GM21515 (cell line): ENCODE results near the gene NFE2L3.

ENCODE experiments used
- ATAC-seq: cut with Tn5 transposase; IDR thresholded peaks from one replicate; pipeline ENCODE4 v1.9.1; 2021; ENCODE audit not compliant: unreplicated experiment

NFE2L3 gene

DNA sequence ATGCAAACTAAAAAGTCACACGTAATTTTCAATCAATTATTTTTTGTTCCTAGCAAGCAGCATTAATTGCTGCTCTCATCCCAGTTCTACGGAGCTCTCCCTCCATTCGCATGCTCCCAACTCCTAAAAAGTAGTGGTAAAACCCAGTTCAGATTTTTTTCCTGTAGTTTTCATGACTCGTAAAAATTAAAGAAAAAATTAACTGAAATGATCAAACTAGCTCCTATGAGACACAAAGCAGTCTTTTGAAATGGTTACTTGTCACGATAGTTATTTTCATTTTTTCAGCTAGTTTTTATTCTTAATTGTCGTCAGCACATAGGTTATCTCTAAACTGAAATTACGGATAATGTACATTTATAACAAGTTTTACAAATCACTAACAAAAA lies 46.8 kb downstream of the NFE2L3 start:
- no peak for ATAC-seq

DNA sequence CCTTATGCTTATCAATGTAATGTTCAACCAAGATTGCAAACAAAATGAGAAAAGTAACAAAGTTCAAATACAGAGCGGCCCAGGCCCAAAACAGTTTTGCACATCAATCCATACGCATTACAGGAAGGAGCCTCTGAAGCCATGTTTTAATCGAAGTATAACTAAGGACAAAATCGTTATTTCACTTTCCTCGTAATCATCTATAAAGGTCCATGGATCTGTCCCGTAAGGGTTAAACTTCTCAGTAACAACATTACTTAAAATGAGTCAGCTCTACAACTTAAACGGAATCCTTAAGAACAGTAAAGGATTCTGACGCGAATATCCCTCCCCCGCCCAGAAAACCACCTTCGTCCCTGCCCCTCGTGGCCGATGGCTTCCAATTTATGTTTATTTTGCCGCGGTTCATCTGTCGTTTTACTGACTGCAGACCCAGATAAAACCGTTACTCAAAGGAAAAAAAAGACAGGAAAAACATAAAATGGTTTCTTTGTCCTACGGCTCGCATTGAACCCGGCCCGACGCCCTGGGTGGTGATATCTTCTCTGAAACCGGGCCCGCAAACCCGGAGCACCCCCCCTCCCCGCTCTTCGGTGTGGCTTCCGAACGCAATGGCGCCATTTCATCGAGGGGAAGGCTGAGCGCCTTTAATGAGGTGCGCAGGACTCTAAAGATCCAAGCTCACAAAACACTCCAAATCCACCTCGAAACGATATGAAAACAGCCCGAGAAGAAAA lies 47.5 kb downstream of the NFE2L3 start:
- no peak for ATAC-seq

DNA sequence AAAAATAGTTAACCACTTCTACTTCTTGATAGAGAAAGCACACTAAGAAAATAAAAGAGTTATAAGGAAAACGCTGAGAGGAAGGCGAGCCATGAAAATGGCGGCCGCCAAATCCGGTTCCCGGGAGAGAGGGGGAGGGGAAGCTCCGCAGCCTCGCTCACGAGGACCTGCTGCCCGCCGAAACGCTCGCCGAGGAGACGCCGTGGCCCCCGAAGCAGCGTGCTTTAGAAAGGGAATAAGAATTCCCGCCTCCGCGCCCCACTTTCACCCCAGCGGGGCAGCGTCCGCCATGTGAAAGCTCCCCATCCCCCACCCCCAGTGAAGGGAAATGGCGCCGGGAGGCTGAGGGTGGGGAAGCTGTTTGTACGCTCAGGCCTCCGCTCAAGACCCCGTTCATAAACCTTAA lies 48.0 kb downstream of the NFE2L3 start:
- ATAC-seq: peak; percentile 14

DNA sequence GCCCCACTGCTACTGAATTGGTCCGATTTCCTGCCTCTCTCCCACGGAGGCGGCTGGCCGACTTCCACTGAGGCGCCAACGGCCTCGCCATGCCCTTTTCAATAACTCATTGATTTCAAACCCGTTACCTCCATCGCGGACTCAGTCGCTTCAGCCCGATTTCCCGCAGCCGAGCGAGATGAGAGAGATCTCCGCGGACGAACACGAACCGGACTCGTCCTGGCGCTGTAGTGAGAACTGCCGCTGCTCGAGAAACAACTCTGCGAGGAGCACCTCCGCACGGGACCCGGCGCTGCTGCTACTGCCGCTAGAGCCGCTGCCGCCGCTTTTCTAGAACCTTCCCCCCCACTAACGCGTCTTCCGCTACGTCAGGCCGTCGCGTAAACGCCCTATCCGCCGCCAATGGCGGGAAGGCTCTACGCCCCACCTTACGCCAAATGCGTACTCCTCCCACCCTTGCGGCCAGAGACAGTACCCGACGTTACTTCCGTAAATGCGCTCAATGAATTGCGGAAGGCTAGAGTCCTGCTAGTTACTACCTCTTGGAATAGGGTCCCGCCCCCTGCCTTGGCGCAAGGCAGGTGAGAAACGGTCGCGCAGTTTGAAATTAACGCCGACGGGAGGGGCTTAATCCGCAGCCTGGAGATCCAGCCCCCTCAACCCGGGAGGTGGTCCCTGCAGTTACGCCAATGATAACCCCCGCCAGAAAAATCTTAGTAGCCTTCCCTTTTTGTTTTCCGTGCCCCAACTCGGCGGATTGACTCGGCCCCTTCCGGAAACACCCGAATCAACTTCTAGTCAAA lies 48.6 kb downstream of the NFE2L3 start, which contains the start of gene HNRNPA2B1:
Gene HNRNPA2B1 (minus strand): TSS at position 303 of the 803 bp plus-strand sequence. CDS start 169 bp downstream, at position 134.
- peak; percentile 62 for ATAC-seq

DNA sequence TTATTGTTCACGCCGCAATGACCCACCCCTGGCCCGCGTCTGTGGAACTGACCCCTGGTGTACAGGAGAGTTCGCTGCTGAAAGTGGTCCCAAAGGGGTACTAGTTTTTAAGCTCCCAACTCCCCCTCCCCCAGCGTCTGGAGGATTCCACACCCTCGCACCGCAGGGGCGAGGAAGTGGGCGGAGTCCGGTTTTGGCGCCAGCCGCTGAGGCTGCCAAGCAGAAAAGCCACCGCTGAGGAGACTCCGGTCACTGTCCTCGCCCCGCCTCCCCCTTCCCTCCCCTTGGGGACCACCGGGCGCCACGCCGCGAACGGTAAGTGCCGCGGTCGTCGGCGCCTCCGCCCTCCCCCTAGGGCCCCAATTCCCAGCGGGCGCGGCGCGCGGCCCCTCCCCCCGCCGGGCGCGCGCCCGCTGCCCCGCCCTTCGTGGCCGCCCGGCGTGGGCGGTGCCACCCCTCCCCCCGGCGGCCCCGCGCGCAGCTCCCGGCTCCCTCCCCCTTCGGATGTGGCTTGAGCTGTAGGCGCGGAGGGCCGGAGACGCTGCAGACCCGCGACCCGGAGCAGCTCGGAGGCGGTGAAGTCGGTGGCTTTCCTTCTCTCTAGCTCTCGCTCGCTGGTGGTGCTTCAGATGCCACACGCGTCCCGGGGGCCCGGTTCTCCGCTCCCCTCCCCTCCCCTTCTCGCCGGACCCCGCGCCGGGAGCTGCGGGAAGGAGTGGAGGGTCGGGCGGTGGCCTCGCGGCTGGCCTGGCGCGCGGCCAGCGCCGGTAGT lies 49.4 kb downstream of the NFE2L3 start, which contains the start of gene CBX3:
Gene CBX3 (plus strand): TSS at position 499 of the 772 bp plus-strand sequence. CDS start 1,254 bp downstream, outside the sequence.
- peak; percentile 40 for ATAC-seq

DNA sequence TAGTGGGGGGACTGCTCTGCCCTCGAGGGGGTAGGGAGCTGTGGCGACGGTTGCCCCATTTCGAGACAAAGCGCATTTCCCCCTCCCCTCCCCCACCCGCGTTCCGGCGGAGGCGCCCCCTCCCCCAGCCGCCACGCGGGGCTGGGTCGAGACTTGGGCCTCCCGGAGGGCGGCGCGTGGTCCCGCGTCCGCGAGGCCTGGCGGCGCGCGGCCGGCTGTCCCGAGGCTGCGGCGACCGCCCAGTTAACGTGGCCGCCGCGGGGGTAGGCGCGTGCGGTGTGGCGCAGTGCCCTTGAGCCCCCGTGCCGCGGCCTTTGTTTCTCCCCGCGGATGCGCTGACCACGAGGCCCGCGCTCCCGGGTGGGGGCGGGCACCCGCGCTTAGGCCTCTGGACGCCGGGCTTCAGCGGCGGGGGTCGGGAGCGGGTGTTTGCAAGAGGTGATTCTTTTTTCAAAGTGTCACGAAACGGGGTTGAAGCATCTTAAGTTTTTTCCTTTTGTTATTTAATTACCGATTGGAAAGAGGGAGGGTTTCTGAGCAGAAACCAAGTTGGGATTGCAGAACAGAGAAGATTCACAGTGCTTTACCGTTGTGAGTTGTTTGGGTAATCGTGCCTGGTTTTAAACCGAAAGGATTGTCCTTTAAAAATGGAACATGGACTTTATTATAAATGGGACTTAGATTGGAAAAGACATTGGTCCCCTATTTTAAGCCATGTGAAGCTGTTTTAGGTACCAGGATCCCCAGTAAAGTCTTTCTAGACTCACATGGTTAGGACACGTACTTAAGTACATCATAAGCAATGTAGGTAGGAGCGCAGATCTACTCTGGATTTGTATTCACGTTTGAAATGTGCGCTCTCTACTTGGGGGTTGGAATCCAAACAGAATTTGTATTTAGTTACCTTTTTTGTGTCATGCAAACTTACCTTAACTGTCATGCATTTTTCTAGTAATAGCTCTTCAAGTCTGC lies 50.3 kb downstream of the NFE2L3 start:
- ATAC-seq: no peak

DNA sequence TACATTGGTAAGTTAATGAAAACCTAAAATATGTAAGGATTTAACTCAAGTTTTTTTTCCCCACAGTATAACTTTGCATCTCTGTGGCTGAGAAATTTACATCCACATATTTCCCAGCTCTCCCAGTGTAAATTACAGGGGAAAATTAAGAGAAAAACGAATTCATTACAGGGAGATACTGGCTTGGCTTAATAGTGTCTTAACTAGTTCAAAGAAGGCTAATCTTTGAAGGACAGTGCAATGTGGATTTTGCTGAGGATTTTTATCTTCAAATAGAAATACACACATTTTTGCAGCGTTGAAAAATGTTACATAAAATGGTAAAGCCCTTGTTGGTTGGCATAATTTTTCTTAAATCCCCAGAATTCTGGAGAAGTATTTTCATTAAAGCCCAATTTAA lies 51.0 kb downstream of the NFE2L3 start:
- ATAC-seq: no peak

DNA sequence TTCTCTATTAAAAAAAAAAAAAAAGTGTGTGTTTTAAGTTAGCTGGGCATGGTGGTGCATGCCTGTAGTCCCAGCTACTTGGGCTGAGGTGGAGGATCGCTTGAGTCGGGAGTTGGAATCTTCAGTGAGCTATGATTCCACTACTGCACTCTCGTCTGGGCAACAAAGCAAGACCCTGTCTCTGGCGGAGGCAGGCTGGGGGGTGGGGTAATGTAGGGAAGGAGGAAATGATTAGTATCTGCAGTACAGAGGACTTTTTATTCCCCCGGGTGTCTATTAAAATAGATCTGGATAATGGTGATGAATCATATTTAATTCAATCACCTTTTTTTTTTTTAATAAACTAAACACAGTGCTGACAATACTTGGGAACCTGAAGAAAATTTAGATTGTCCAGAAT lies 56.0 kb downstream of the NFE2L3 start:
- ATAC-seq: no peak

DNA sequence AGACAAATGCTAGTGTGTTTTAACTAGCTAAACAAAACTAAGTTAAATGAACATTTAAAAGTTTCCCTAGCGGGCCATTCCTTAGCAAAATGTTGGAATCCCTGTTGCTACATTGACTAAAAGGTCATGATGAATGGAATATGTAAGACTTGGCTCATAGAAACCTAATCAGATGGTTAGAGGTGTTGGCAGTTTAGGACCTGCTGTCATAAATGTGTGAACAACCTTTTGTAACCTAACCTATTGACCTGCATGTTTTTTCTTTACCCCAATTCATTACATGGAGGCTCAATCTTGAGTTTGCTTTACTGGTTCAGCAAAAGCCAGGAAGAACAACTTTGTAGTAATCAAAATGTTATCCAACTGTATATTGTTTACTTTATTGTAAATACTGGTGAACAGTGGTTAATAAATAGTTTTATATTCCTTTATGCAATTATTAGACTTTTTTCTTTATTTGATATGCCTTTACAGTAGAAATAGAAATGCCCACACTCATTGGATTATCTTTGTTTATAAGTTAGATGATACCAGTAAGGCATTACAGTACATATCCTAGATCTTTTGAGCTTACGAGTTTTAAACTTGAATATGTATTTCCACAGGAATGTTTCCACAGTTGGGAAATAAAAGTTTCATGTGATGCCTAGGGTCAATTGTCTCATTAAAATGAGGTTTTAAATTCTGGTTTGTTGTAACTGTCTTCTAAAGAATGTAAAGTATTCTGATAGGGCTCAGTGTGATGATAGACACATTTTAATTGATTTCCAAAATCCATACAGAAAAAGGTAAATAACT lies 61.1 kb downstream of the NFE2L3 start:
- ATAC-seq: no peak

DNA sequence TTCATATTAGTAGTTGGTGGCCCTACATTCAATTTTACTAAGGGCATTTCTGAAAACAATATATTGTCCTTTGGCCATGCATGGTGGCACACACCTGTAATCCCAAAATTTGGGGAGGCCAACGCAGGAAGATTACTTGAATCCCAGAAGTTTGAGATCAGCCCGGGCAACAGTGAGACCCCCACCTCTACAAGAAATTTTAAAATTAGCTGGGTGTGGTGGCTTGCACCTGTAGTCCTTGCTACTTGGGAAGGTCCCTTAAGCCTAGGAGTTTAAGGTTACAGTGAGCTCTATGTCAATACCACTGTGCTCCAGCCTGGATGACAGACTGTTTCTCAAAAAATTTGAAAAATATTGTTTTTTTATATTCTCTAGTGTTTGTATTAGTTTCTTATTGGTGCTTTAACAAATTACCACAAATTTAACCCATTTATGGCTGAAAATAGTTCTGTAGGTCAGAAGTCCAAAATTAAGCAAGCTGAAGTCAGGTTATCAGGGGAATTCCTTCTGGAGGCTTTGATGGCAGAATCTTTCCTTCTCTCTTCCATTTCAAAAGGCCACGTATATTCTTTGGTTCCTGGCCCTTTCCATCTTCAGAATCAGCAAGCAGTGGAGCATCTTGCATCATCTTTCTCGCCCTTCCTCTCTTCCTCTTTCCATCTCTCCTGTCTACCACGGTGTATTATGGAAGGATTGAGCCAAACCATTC lies 62.0 kb downstream of the NFE2L3 start:
- no peak for ATAC-seq

DNA sequence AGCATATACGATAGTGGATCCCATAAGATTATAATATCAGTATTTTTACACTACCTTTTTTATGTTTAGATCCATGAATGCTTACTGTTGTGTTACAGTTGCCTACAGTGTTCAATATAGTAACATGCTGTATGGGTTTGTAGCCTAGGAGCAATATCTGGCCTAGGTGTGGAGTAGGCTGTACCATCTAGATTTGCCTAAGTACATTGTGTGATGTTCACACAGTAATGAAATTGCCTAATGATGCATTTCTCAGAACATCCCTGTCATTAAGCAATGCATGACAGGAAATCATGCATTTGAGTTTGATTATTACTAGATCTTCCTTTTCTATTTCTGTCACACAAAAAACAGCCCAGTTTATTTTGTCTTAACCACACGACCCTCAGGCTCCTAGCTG lies 64.1 kb downstream of the NFE2L3 start:
- ATAC-seq: no peak

DNA sequence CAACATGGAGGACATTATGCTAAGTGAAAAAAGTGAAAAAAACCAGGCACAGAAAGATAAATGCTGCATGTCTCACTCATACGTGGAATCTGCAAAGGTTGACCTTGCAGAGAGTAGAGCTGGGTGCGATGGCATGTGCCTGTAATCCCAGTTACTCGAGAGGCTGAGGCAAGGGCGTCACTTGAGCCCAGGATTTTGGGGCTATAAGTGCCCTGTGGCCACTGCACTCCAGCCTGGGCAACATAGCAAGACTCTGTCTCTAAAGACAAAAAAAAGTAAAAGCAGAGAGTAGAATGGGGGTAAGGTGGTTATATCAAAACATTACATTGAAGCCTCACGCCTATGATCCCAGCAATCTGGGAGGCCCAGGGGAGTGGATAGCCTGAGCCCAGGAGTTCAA lies 72.4 kb downstream of the NFE2L3 start:
- no peak for ATAC-seq

DNA sequence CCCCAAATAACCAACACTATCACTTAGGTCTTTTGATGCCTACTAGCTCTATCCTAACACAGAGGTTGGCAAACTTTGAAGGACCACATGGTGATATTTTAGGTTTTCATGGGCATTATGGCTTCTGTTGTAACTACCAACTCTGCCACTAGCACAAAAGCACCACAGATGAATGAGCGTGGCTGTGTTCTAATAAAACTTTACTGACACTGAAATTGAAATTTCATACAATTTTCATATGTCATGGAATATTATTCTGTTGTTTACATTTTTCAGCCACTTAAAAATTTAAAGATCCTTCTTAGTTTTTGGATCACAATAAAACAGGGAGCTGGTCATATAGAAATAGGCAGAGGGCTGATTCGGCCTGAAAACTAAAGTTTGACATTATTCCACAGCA lies 76.0 kb downstream of the NFE2L3 start:
- ATAC-seq: no peak

DNA sequence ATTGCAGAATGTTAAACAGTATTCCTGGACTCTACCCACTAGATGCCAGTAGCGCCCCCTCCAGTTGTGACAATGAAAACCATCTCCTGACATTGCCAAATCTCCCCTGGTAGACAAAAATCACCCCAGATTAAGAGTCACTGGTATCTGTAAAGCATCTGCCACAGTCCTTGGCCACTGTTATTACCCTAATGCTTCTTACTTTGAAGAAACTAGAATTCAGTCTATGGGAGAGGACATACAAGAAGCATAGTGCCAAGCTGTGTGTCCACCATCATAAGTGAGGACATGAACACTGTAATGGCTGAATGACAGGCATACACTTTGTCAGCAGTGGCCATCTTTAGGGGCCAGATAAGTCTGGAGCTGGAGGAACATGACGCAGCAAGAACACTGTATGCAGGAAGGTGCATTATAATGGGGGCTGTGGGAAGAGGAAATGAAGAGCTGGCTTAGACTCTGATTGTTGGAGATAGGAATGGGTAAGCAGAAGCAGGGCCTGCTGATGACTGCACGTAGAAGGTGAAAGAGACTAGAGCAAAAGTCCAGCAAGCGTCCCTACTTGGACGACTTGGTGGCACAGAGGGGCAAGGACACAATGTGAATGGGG lies 82.0 kb downstream of the NFE2L3 start:
- no peak for ATAC-seq
